SJCRH30 (cell line): Measurements from ENCODE around the gene ADGRL3. TPM values are rescaled to one million over a fixed set of nuclear protein-coding genes. Genes with fewer than 3 reads are reported as not detected.

Experiments
- DNase-seq, 2 experiments: peaks; one replicate each; pipeline ENCODE4 v3.0.0-alpha.2; 2015 to 2020
- H3K27ac ChIP-seq: fragments of 250-450 bp; sonication (Bioruptor Pico); 2 replicates; pipeline ENCODE4 v1.5.1; 2020; ENCODE audit warnings: mild to moderate bottlenecking, moderate library complexity
- H3K27me3 ChIP-seq: fragments of 250-450 bp; sonication (Bioruptor Pico); 2 replicates; pipeline ENCODE4 v1.5.1; 2020; ENCODE audit warnings: mild to moderate bottlenecking, moderate library complexity
- H3K36me3 ChIP-seq: fragments of 250-450 bp; sonication (Bioruptor Pico); 2 replicates; pipeline ENCODE4 v1.5.1; 2020; ENCODE audit warnings: mild to moderate bottlenecking, moderate library complexity
- H3K4me1 ChIP-seq: fragments of 250-450 bp; sonication (Bioruptor Pico); 2 replicates; pipeline ENCODE4 v1.5.1; 2020; ENCODE audit warnings: mild to moderate bottlenecking, moderate library complexity
- H3K4me3 ChIP-seq: fragments of 250-450 bp; sonication (Bioruptor Pico); 2 replicates; pipeline ENCODE4 v1.5.1; 2020; ENCODE audit warnings: mild to moderate bottlenecking, moderate library complexity
- H3K9me3 ChIP-seq: fragments of 250-450 bp; sonication (Bioruptor Pico); replicated peaks from 2 replicates; pipeline ENCODE4 v1.5.1; 2020; ENCODE audit warnings: mild to moderate bottlenecking, moderate library complexity
- total RNA-seq: library from RNA; depleted of rRNA; stranded (reverse); fragments of >200 nt; shearing (Covaris generic); gene quantifications from 2 replicates; pipeline ENCODE4 v1.2.3, GENCODE V29; 2014

The ADGRL3 gene
- total RNA-seq, 1 experiment from 2014 or later, result 0.40 TPM

GRCh38 chr4:62118558-62118957, 918.4 kb downstream of the ADGRL3 start:
- Histone ChIP-seq H3K4me1 (no peaks in the 10 kb centered on the region; the same call in 1 of the 2 replicates), H3K4me3 (no peak overlapping the region), H3K27me3 (no peaks in the 10 kb centered on the region), H3K36me3 (no peaks in the 10 kb centered on the region), H3K27ac (no peak overlapping the region), H3K9me3 (no peaks in the 10 kb centered on the region)
- peak in 1 of 2 experiments; percentile 5 for DNase-seq

- no peaks in the 10 kb centered on the region; the same call in 1 of the 2 replicates for H3K4me1 ChIP-seq
- no peaks in the 10 kb centered on the region for H3K27me3 ChIP-seq
- H3K9me3 ChIP-seq, result no peaks in the 10 kb centered on the region
- H3K4me3 ChIP-seq, result no peak overlapping the region
- H3K36me3 ChIP-seq, result no peaks in the 10 kb centered on the region
- H3K27ac ChIP-seq, result no peak overlapping the region
- no peak for DNase-seq
Measured at GRCh38 chr4:62119195-62119594, 919.1 kb downstream of the ADGRL3 start.

- no peak overlapping the region for H3K27ac ChIP-seq
- no peaks in the 10 kb centered on the region for H3K36me3 ChIP-seq
- no peak overlapping the region for H3K4me3 ChIP-seq
- H3K4me1 ChIP-seq, result no peaks in the 10 kb centered on the region
- no peak for DNase-seq
- H3K27me3 ChIP-seq, result no peaks in the 10 kb centered on the region
- H3K9me3 ChIP-seq, result no peaks in the 10 kb centered on the region
Measured at GRCh38 chr4:62126064-62126732, 926.1 kb downstream of the ADGRL3 start.
